GM12892 (cell line): Measurements from ENCODE around the gene OTP.

Experiments used
- POLR2A ChIP-seq: IDR thresholded peaks from 2 replicates; pipeline ENCODE4 v1.6.1; 2011; ENCODE audit warnings: low read depth, low read length, control low read depth
- POLR2AphosphoS5 ChIP-seq: IDR thresholded peaks from 2 replicates; pipeline ENCODE4 v1.6.1; 2011; ENCODE audit warnings: low read depth, low read length, control low read depth
- TAF1 ChIP-seq: IDR thresholded peaks from 2 replicates; pipeline ENCODE4 v1.6.1; 2011; ENCODE audit warnings: low read depth, mild to moderate bottlenecking, control low read depth, low read length, borderline replicate concordance

GRCh38 chr5:77623203-77623740, 15.2 kb downstream of the OTP start:
- TF ChIP-seq POLR2AphosphoS5 = no peak
- TF ChIP-seq POLR2A = no peak
- TF ChIP-seq TAF1 = no peak
